ELF-1 (cell line): Measurements from ENCODE around the gene PRKCZ.

Experiments used
- DNase-seq: peaks from one replicate; pipeline ENCODE4 v3.0.0-alpha.2; 2016; ENCODE audit warnings: low read depth, low spot score

The PRKCZ gene

DNA sequence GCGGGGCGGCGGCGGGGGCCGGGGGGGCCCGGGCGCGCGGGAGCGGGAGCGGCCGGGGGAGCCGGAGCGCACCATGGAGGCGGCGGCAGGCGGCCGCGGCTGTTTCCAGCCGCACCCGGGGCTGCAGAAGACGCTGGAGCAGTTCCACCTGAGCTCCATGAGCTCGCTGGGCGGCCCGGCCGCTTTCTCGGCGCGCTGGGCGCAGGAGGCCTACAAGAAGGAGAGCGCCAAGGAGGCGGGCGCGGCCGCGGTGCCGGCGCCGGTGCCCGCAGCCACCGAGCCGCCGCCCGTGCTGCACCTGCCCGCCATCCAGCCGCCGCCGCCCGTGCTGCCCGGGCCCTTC is 178.5 kb downstream of the PRKCZ start:
- DNase-seq: no peak

DNA sequence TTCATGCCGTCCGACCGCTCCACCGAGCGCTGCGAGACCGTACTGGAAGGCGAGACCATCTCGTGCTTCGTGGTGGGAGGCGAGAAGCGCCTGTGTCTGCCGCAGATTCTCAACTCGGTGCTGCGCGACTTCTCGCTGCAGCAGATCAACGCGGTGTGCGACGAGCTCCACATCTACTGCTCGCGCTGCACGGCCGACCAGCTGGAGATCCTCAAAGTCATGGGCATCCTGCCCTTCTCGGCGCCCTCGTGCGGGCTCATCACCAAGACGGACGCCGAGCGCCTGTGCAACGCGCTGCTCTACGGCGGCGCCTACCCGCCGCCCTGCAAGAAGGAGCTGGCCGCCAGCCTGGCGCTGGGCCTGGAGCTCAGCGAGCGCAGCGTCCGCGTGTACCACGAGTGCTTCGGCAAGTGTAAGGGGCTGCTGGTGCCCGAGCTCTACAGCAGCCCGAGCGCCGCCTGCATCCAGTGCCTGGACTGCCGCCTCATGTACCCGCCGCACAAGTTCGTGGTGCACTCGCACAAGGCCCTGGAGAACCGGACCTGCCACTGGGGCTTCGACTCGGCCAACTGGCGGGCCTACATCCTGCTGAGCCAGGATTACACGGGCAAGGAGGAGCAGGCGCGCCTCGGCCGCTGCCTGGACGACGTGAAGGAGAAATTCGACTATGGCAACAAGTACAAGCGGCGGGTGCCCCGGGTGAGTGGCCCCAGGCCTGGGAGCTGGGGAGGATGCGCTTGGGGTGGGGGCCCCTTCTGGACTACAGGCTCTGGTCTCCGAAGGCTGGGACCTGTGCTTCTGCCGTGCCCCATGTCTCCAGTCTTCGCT is 179.0 kb downstream of the PRKCZ start:
- DNase-seq: peak; percentile 70

DNA sequence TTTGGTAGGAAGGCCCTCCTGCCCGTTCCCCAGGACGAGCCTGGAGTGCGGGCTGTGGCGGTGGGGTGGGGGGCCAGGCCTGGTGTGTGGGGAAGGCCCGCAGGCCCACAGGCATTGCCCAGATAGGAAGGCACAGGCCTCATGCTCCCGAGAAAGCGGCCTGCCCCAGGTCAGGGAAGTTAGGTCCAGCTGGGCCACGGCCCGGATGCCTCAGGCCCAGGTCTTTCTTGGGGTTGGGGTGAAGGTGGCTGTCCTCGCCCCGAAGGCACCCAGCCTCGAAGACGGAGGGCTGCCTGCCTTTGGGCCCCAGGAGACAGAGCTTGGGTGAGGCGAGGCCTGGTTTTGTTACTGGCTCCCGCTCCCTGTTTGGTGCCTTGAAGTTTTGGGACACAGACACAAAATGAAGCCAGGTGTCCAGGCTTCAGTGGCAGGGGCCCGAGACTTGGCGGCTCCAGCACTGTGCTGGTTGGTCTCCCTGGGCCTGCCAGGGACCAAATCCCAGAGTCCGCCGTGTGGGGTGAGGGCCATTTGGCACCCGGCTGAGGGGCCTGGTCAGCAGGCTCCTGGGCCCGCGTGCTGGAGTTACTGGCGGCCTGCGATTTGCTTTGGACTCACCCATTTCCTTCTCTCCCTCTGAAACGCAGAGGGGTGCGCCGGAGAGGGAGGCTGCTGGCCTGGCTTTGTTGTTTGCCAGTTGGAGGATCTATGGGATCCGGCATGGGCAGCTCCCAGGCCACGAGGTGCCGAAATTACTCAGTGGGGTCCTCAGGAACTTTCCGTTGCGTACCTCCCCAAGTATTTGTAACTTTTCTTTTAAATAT is 179.9 kb downstream of the PRKCZ start:
- DNase-seq: peak; percentile 53

DNA sequence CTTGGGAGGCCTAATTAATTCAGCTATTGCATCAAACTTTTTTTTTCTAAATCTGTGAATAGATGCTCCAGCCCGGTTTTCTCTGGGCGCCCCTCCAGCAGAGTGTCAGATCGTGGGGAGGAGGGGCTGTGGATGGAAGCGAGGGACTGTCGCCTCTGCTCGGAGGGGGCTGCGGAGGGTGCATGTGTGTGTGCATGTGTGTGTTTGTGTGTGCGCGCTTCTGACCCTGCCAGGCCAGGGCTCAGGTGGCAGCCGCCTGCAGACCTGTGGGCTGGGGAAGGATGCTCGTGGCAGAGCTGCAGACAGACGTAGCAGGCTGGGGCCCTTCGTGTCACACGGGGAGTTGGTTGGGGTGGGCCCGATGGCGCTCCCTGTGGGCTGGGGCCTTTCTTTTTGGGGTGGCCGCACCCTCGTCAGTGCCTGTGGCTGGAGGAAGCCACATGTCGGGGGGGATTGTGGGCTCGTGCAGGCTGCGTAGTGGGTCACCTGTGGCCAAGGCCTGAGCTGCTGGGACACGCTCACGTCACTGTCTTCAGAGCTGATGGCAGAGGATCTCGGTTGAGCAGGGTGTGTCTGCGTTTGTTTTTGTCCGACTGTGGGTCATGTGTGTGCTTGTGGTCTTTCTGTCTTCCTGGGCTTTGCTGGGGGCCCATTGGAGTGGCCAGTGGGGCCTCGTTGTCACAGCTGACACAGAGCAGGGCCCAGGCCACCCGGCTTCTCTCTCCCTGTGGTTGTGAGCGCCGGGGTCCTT is 180.7 kb downstream of the PRKCZ start:
- no peak for DNase-seq

DNA sequence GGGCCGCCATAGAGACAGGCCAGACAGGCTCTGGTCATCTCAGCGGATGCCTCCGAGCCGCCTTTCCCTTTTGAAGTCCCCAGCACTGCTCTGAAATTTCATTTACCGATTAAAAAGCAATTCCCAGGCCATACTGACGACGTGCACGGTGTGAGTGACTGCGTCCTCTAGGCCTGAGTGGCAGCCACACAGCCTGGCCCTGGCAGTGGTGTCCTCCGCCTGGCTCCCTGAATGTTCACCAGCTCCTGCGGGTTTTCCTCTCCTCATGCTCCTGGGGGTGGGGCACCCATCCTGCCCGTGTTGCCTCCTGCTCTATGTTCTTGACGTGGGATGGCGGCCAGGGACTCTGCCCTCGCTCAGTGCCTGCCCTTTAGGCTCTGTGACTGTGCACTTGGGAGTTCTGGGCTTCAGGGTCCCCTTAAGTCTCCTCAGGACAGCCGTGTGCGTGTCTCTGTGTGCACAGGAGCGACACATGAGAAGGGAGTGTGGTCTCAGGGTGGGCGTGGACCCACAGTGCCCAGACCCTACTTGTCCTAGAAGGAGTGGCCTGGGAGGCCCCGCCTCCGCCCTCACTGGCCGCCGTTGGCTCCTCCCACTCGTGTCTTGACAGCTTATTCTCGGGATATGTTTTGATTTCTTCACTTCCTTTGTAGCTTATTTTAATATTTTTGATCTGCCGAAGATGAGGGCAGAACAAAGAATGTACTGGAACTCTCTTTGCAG is 181.5 kb downstream of the PRKCZ start:
- peak; percentile 79 for DNase-seq

DNA sequence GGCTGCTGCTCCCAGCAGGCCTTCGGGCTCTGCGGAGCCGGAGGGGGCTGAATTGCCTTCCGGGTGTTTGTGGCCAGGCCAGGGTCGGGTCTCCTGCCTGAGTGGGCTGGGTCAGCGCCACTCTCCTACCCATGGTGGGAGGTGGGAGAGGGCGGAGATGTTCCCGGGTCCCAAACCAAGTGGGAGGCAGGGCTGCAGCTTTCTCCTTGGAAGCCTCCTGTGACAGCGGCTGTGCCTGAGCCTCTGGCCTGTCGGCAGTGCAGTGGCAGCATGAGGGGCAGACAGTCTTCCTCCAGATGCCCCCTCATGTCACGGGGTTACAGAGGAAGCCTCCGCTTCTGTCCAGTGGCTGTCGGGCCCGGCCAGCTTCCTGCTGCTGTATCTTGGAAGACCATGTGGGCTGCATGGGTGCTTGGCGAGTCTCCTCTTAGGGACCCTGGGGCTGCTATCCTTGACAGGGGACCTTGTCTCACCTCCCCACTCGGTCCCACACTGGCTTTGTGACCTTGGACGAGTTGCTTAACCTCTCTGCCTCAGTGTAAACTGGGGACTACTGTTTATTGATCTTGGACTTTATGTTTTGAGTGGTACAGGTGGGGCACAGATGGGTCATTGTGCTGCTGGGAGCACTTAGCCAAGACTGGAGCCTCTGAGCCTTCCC is 182.2 kb downstream of the PRKCZ start:
- no peak for DNase-seq

DNA sequence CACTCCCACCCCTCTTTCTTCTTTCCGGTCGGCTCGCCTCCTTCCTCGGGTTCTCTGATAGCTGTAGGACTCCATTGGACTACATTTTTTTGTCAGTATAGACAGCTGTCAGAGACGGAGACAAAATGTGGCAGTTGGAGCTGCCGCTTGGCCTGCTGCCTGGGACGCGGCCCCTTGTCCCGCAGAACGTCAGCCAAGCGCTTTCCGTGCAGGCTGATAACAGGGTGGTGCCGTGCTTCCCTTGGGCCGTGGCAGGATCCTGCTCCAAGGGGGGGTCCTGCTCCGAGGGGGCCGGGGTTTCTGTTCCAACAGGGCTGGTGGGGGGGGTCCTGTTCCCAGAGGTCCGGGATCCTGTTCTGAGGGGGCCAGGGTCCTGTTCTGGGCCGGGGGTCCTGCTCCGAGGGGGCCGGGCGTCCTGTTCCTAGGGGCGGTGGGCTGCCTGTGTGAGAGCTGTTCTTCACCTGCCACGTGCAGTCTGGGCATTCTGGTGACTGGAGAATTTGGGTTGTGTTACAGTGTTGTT is 182.8 kb downstream of the PRKCZ start:
- DNase-seq: no peak

DNA sequence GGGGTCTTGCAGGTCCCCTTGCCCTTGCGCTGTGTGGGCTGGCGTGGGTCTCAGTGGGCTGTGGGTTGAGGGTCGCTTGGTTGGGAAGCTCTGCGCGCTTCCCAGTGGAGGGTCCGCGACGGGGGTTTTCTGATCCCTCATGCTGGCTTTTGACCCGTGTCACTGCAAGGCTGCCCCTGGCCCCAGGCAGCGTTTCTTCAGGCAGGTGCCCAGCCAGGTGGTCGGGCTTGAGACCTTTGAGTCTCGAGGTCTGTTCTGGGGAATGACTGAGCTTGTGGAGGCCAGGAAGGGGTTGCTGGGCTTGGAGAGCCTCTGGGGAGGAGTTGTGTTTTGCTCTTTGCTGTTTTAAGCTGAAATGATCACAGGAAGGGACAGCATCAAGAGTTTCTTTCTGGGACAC is 183.3 kb downstream of the PRKCZ start:
- DNase-seq: peak; percentile 51

DNA sequence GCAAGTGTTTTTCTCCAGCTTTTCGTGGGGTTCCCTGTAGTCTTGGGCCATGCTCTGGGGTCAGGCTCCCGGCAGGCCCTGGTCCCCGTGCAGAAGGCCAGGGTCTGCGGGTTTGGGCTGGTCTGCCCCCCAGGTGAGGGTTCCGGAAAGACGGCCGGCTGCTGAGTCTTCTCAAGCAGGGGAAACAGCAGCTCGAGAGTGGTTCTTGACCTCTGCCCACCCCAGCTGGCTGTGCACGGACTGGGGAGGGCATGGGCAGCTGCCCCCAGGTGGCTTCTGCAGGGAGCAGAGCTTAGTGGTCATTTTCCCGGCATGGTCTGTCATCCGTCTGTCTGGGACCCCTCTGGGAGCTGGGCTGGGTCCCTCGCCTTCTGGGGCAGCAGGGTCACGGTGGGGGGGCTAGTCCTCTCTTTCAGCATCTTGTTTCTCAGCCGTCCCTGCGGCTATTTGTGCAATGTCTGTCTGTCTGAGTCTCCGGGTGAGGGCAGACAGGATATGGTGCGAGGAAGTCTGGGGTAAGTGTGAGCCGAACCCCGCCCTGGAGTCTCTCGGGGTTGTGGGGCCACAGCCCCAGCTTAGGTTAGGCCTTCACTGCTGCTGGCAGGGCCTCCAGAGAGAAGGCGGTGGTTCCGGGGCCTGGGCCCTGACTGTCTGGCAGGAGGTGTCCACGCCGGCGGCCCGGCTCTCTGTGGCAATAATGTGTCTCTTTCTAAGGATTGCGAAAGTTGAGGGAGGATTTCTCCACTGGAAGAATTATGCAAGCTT is 184.0 kb downstream of the PRKCZ start:
- DNase-seq: no peak

DNA sequence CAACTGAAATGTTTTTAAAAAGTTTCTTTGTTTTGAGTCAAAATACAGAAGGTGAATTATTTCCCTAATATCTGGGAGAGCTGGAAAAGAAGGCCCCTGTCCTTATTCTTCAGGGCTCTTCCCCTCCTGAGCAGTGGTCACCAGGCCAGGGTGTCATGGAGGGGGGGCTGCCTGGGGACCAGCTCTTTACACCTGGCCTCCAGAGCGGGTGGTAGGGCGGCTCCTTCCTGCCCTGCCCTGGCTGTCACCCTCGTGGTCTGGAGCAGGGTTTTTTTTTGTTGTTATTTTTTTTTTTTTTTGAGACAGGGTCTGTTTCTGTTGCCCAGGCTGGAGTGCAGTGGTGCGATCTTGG is 184.5 kb downstream of the PRKCZ start:
- no peak for DNase-seq
